IMR-90 (cell line): ENCODE measurements around the gene SMARCAD1. TPM values are rescaled to one million over a fixed set of nuclear protein-coding genes. Genes with fewer than 3 reads are reported as not detected.

Experiments
- ATAC-seq: fragments of 200-7000 bp; cut with Tn5 transposase; 2 replicates; pipeline ENCODE4 v1.9.1; 2020; ENCODE audit warnings: low read depth, mild to moderate bottlenecking, moderate library complexity
- Bru-seq: library from RNA; stranded (reverse); fragments of 400-500 nt; gene quantifications from one replicate; lab custom pipeline; 2021; lab: Mats Ljungman, UMichigan
- BruChase-seq, 2 experiments: library from RNA; stranded (reverse); fragments of 400-500 nt; gene quantifications; one replicate each; lab custom pipeline; 2021; lab: Mats Ljungman, UMichigan
- BruUV-seq: library from RNA; stranded (reverse); fragments of 400-500 nt; replicated peaks from 2 replicates; lab custom pipeline; 2021; lab: Mats Ljungman, UMichigan
- CTCF ChIA-PET: fragments of 300-600 bp; formaldehyde crosslinking; extraction: SDS; loops from one replicate; lab custom pipeline; 2021; ENCODE audit warnings: antibody characterized with exemption; lab: Yijun Ruan, JAX
- POLR2A ChIA-PET: fragments of 300-600 bp; sonication (Branson Sonifier 250); formaldehyde crosslinking; loops from one replicate; lab custom pipeline; 2022; ENCODE audit warnings: antibody characterized with exemption; ENCODE audit not compliant: unreplicated experiment; lab: Charles Lee
- DNase-seq: peaks from one replicate; pipeline ENCODE4 v3.0.0; 2013
- H2AFZ ChIP-seq: replicated peaks from 2 replicates; pipeline ENCODE3; 2013; ENCODE audit warnings: low read length, mild to moderate bottlenecking; ENCODE audit not compliant: poor library complexity
- H2AK5ac ChIP-seq: 2 replicates; pipeline ENCODE4 v1.6.1; 2013; ENCODE audit warnings: low read depth, low read length, inconsistent platforms
- H2AK9ac ChIP-seq: replicated peaks from 2 replicates; pipeline ENCODE3; 2013; ENCODE audit warnings: mild to moderate bottlenecking, low read depth, low read length, moderate library complexity; ENCODE audit not compliant: poor library complexity
- H2BK120ac ChIP-seq: 2 replicates; pipeline ENCODE4 v1.6.1; 2013; ENCODE audit warnings: low read depth, low read length, inconsistent platforms
- H2BK15ac ChIP-seq: 3 replicates; pipeline ENCODE4 v1.6.1; 2013; ENCODE audit warnings: low read depth, low read length, inconsistent platforms
- H2BK20ac ChIP-seq: 2 replicates; pipeline ENCODE4 v1.6.1; 2013; ENCODE audit warnings: low read depth, mild to moderate bottlenecking, inconsistent platforms, low read length, moderate library complexity
- H2BK5ac ChIP-seq: 2 replicates; pipeline ENCODE4 v1.6.1; 2013; ENCODE audit warnings: mild to moderate bottlenecking, low read depth, low read length, inconsistent platforms; ENCODE audit not compliant: poor library complexity, severe bottlenecking
- H3K14ac ChIP-seq: replicated peaks from 2 replicates; pipeline ENCODE4 v1.6.1; 2013; ENCODE audit warnings: low read depth, low read length, inconsistent platforms
- H3K18ac ChIP-seq: 2 replicates; pipeline ENCODE4 v1.6.1; 2013; ENCODE audit warnings: low read depth, low read length, control low read depth
- H3K23ac ChIP-seq: 2 replicates; pipeline ENCODE4 v1.6.1; 2013; ENCODE audit warnings: low read depth, low read length, inconsistent platforms
- H3K27ac ChIP-seq: 2 replicates; pipeline ENCODE4 v1.5.1; 2013; ENCODE audit warnings: mild to moderate bottlenecking, control low read depth, low read length; ENCODE audit not compliant: insufficient read depth
- H3K27me3 ChIP-seq: 2 replicates; pipeline ENCODE4 v1.6.1; 2013; ENCODE audit warnings: low read length; ENCODE audit not compliant: control insufficient read depth, insufficient read depth
- H3K36me3 ChIP-seq: 2 replicates; pipeline ENCODE4 v1.6.1; 2013; ENCODE audit warnings: low read length, mixed read lengths; ENCODE audit not compliant: control insufficient read depth, insufficient read depth
- H3K4ac ChIP-seq: 2 replicates; pipeline ENCODE4 v1.6.1; 2013; ENCODE audit warnings: low read depth, low read length, inconsistent platforms
- H3K4me1 ChIP-seq: 2 replicates; pipeline ENCODE4 v1.6.1; 2013; ENCODE audit warnings: low read length, mixed read lengths; ENCODE audit not compliant: control insufficient read depth, insufficient read depth
- H3K4me2 ChIP-seq: 2 replicates; pipeline ENCODE4 v1.6.1; 2013; ENCODE audit warnings: low read depth, mild to moderate bottlenecking, control low read depth, low read length, moderate library complexity
- H3K4me3 ChIP-seq: 2 replicates; pipeline ENCODE4 v1.5.1; 2013; ENCODE audit warnings: low read depth, mild to moderate bottlenecking, control low read depth, low read length, moderate library complexity; ENCODE audit not compliant: insufficient read depth
- H3K56ac ChIP-seq: 2 replicates; pipeline ENCODE4 v1.6.1; 2013; ENCODE audit warnings: low read length, inconsistent platforms; ENCODE audit not compliant: insufficient read depth; ENCODE audit errors: extremely low read depth
- H3K79me1 ChIP-seq, 2 experiments: 2 replicates each; pipeline ENCODE4 v1.6.1; 2013; ENCODE audit warnings: low read length in 2 of 2, inconsistent platforms in 1 of 2, low read depth in 1 of 2
- H3K9ac ChIP-seq: 2 replicates; pipeline ENCODE4 v1.6.1; 2013; ENCODE audit warnings: low read depth, low read length, control low read depth
- H3K9me1 ChIP-seq: 2 replicates; pipeline ENCODE4 v1.6.1; 2013; ENCODE audit warnings: low read length, inconsistent platforms; ENCODE audit not compliant: insufficient read depth
- H3K9me3 ChIP-seq: 2 replicates; pipeline ENCODE4 v1.6.1; 2013; ENCODE audit warnings: low read length; ENCODE audit not compliant: control insufficient read depth, insufficient read depth
- H4K20me1 ChIP-seq: 2 replicates; pipeline ENCODE4 v1.6.1; 2013; ENCODE audit warnings: low read length, inconsistent platforms; ENCODE audit not compliant: insufficient read depth
- H4K5ac ChIP-seq: 2 replicates; pipeline ENCODE4 v1.6.1; 2013; ENCODE audit warnings: mild to moderate bottlenecking, low read depth, low read length, control low read depth
- H4K8ac ChIP-seq, 2 experiments: 2 replicates each; pipeline ENCODE4 v1.6.1; 2013; ENCODE audit warnings: low read depth in 2 of 2, low read length in 2 of 2, control low read depth in 1 of 2, inconsistent platforms in 1 of 2
- H4K91ac ChIP-seq: 2 replicates; pipeline ENCODE4 v1.6.1; 2013; ENCODE audit warnings: low read depth, low read length, inconsistent platforms; ENCODE audit not compliant: insufficient read depth
- CEBPB ChIP-seq: IDR thresholded peaks from 2 replicates; pipeline ENCODE4 v1.6.1; 2012; ENCODE audit warnings: low read depth, low read length, improper control_type of control experiment
- CHD1 ChIP-seq: IDR thresholded peaks from 2 replicates; pipeline ENCODE4 v1.6.1; 2012; ENCODE audit warnings: low read depth, low read length, improper control_type of control experiment
- FOS ChIP-seq: fragments of 150-350 bp; IDR thresholded peaks from 2 replicates; pipeline ENCODE4 v1.6.1; 2016; ENCODE audit warnings: low read depth, low read length
- MAFK ChIP-seq: IDR thresholded peaks from 2 replicates; pipeline ENCODE4 v1.6.1; 2012; ENCODE audit warnings: low read depth, low read length, improper control_type of control experiment
- MAZ ChIP-seq: IDR thresholded peaks from 2 replicates; pipeline ENCODE4 v1.6.1; 2012; ENCODE audit warnings: low read depth, mild to moderate bottlenecking, low read length, improper control_type of control experiment, moderate library complexity, borderline replicate concordance
- POLR2A ChIP-seq: IDR thresholded peaks from 2 replicates; pipeline ENCODE4 v1.6.1; 2012; ENCODE audit warnings: mild to moderate bottlenecking, low read depth, low read length
- RAD21 ChIP-seq: IDR thresholded peaks from 2 replicates; pipeline ENCODE4 v1.6.1; 2012; ENCODE audit warnings: low read length, improper control_type of control experiment
- RFX5 ChIP-seq: IDR thresholded peaks from 2 replicates; pipeline ENCODE4 v1.8.0; 2012; ENCODE audit warnings: low read depth, mild to moderate bottlenecking, low read length, moderate library complexity
- SMC3 ChIP-seq: fragments of 150-350 bp; IDR thresholded peaks from 2 replicates; pipeline ENCODE4 v1.6.1; 2016; ENCODE audit warnings: low read depth, mild to moderate bottlenecking, antibody characterized with exemption, low read length, moderate library complexity
- USF2 ChIP-seq: fragments of 150-350 bp; IDR thresholded peaks from 2 replicates; pipeline ENCODE4 v1.6.1; 2017; ENCODE audit warnings: mild to moderate bottlenecking, antibody characterized with exemption, low read length, low read depth
- WGBS, 2 experiments: methylation state at CpG; one replicate each; pipeline versions ENCODE4 v1.1.5 to v1.1.7; 2013; ENCODE audit warnings: missing lambda C conversion rate in 2 of 2; ENCODE audit not compliant: insufficient read length in 1 of 2; ENCODE audit errors: extremely low coverage in 2 of 2; 5-methylcytosine and 5-hydroxymethylcytosine counted together
- dilution Hi-C: fragments of 300-500 bp; cut with HindIII; formaldehyde crosslinking; loops from one replicate; pipeline ENCODE4 v1.14.3; 2018; ENCODE audit warnings: low sequenced_read_pairs; ENCODE audit not compliant: unreplicated experiment
- in situ Hi-C: fragments of 300-500 bp; cut with MboI; formaldehyde crosslinking; loops from 3 replicates; pipeline ENCODE4 v1.14.3; 2019; ENCODE audit warnings: low sequenced_read_pairs, inconsistent platforms, mixed read lengths
- intact Hi-C: fragments of 100-400 bp; cut with micrococcal nuclease; formaldehyde crosslinking; loops from 2 replicates; pipeline ENCODE4 v1.10.0; 2022
- long read RNA-seq: library from polyadenylated mRNA; unstranded; transcript quantifications from one replicate; pipeline ENCODE4 v2.0.0, GENCODE V29; 2021; ENCODE audit not compliant: unreplicated experiment
- polyA plus RNA-seq, 3 experiments: library from polyadenylated mRNA; depleted of rRNA; stranded (reverse); fragments of >200 nt; gene quantifications; 2 replicates each; pipeline ENCODE4 v1.2.3, GENCODE V29; 2012; ENCODE audit warnings: low replicate concordance in 1 of 3
- total RNA-seq: library from RNA; depleted of rRNA; stranded (reverse); fragments of >200 nt; gene quantifications from 2 replicates; pipeline ENCODE4 v1.2.3, GENCODE V29; 2012; rRNA removed
- TF ChIP-seq, protein P1 (sequence below): fragments of 150-350 bp; IDR thresholded peaks from 2 replicates; pipeline ENCODE4 v1.6.1; 2016; ENCODE audit warnings: low read depth, mild to moderate bottlenecking, low read length, moderate library complexity, borderline replicate concordance
- TF ChIP-seq, protein P2 (sequence below): conservative IDR thresholded peaks from 2 replicates; pipeline ENCODE4 v1.5.1; 2012; ENCODE audit warnings: mild to moderate bottlenecking, low read depth, low read length, improper control_type of control experiment

The SMARCAD1 gene
- total RNA-seq (35.3 and 45.3 TPM in 2 replicates), polyA plus RNA-seq (2012; rRNA removed) (10.5 and 12.3 TPM in 2 replicates), Bru-seq, nascent RNA (percentile 85 among the genes with signal in this experiment), BruChase-seq, experiment 1, labeled RNA remaining after a 6-hour chase (percentile 69 among the genes with signal in this experiment), BruChase-seq, experiment 2, labeled RNA remaining after a 2-hour chase (percentile 84 among the genes with signal in this experiment)
- 1.1 and 1.5 TPM in 2 replicates for polyA plus RNA-seq (2012; cell fraction: cytosol; rRNA removed)
- 2.7 and 24.2 TPM in 2 replicates for polyA plus RNA-seq (2012; cell fraction: nucleus; rRNA removed; ENCODE audit: low replicate concordance)
- long read RNA-seq, full-length matches to known transcripts: 14 of 22 reads
- long read RNA-seq, partial matches to known transcripts: 2 of 22 reads
- long read RNA-seq, other reads (novel, unspliced or antisense): 6 of 22 reads

- peaks cover 6% of the 10 kb centered on the region for H3K36me3 ChIP-seq
- H3K9me3 ChIP-seq: no peaks in the 10 kb centered on the region
- peak within 1 kb of the TSS; percentile 92 for H2BK15ac ChIP-seq
- DNase-seq (peak; percentile 97), ATAC-seq (peak; percentile 92)
- peak within 1 kb of the TSS; percentile 96 for H2AK9ac ChIP-seq
- H3K4me1 ChIP-seq: peaks cover 2% of the 10 kb centered on the region; the same call in 1 of the 2 replicates
- H3K9ac ChIP-seq: peak within 1 kb of the TSS; percentile 94
- peak within 1 kb of the TSS; percentile 100 for H3K14ac ChIP-seq
- no peaks in the 10 kb centered on the region for H4K20me1 ChIP-seq
- in situ Hi-C loops: no loop called here
- H4K8ac ChIP-seq: peak within 1 kb of the TSS; percentile 78 to 100
- H3K4me2 ChIP-seq: peak within 1 kb of the TSS; percentile 94
- ChIA-PET CTCF (interaction anchor here (0.9 kb wide), 1 partner anchor 11 kb away, joined by 4 read pairs; no protein-coding TSS in a partner anchor), POLR2A (interaction anchor here (0.6 kb wide), 1 partner anchor 1972 kb away, joined by 7 read pairs; no protein-coding TSS in a partner anchor)
- peak within 1 kb of the TSS; percentile 93 for H3K18ac ChIP-seq
- peak within 1 kb of the TSS; percentile 98 for H2AFZ ChIP-seq
- peak within 1 kb of the TSS; percentile 97 for H3K27ac ChIP-seq
- peak within 1 kb of the TSS; percentile 100 for H3K56ac ChIP-seq
- TSS peak; percentile 50 for BruUV-seq
- no peaks in the 10 kb centered on the region for H3K27me3 ChIP-seq
- peak within 1 kb of the TSS; percentile 83 for H2BK20ac ChIP-seq
- peak within 1 kb of the TSS; percentile 98 for H2BK5ac ChIP-seq
- peak within 1 kb of the TSS; percentile 87 for H4K91ac ChIP-seq
- intact Hi-C loops: no loop called here
- WGBS, 2 experiments: 0% methylated on average over 13 of the region's 57 CpGs; no CpG with 5 or more reads in 1 of the 2 experiments
- peaks cover 17 to 23% of the 10 kb centered on the region in 2 experiments for H3K79me1 ChIP-seq
- H3K23ac ChIP-seq: peak within 1 kb of the TSS; percentile 100
- dilution Hi-C loops: no loop called here
- H3K9me1 ChIP-seq: no peaks in the 10 kb centered on the region
- H3K4ac ChIP-seq: peak within 1 kb of the TSS; percentile 99
- peak within 1 kb of the TSS; percentile 53 for H2AK5ac ChIP-seq
- peak within 1 kb of the TSS; percentile 88 for H4K5ac ChIP-seq
- peak within 1 kb of the TSS; percentile 69 for H3K4me3 ChIP-seq
- peak within 1 kb of the TSS; percentile 97 for H2BK120ac ChIP-seq
- TF ChIP-seq MAFK (no peak), MAZ (peak; percentile 66), RFX5 (no peak), POLR2A (peak; percentile 92), SMC3 (no peak), USF2 (peak; percentile 17; the same call in 1 of the 2 replicates), FOS (no peak), RAD21 (no peak), CHD1 (no peak), CEBPB (peak; percentile 99)
- TF ChIP-seq, protein P1, sequence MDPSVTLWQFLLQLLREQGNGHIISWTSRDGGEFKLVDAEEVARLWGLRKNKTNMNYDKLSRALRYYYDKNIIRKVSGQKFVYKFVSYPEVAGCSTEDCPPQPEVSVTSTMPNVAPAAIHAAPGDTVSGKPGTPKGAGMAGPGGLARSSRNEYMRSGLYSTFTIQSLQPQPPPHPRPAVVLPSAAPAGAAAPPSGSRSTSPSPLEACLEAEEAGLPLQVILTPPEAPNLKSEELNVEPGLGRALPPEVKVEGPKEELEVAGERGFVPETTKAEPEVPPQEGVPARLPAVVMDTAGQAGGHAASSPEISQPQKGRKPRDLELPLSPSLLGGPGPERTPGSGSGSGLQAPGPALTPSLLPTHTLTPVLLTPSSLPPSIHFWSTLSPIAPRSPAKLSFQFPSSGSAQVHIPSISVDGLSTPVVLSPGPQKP: no peak
- TF ChIP-seq, protein P2, sequence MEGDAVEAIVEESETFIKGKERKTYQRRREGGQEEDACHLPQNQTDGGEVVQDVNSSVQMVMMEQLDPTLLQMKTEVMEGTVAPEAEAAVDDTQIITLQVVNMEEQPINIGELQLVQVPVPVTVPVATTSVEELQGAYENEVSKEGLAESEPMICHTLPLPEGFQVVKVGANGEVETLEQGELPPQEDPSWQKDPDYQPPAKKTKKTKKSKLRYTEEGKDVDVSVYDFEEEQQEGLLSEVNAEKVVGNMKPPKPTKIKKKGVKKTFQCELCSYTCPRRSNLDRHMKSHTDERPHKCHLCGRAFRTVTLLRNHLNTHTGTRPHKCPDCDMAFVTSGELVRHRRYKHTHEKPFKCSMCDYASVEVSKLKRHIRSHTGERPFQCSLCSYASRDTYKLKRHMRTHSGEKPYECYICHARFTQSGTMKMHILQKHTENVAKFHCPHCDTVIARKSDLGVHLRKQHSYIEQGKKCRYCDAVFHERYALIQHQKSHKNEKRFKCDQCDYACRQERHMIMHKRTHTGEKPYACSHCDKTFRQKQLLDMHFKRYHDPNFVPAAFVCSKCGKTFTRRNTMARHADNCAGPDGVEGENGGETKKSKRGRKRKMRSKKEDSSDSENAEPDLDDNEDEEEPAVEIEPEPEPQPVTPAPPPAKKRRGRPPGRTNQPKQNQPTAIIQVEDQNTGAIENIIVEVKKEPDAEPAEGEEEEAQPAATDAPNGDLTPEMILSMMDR: no peak
These were observed at the start of gene SMARCAD1 for GRCh38 chr4:94207469-94208224. TSS of gene SMARCAD1 (plus strand) at chr4:94207865. CDS start at chr4:94208395, 530 bp downstream.
